Liver (tissue), 9 donors: ENCODE results near the gene ZNF768. TPM values are rescaled to one million over a fixed set of nuclear protein-coding genes. Genes with fewer than 3 reads are reported as not detected.

ENCODE experiments used
- DNase-seq: peaks from one replicate; pipeline ENCODE4 v3.0.0-alpha.2; 2017; ENCODE audit warnings: low spot score
- H3K27ac ChIP-seq, 2 donors: one replicate each; pipeline ENCODE4 v1.7.0; 2013; ENCODE audit warnings: inconsistent platforms in 2 of 2, low read length in 2 of 2, control low read depth in 1 of 2, low read depth in 1 of 2, mild to moderate bottlenecking in 1 of 2
- H3K27me3 ChIP-seq, 4 donors: one replicate each; pipeline versions ENCODE4 v1.6.1 to v1.7.0; 2013; ENCODE audit warnings: low read length in 3 of 4, inconsistent platforms in 1 of 4, mild to moderate bottlenecking in 1 of 4, moderate library complexity in 1 of 4; ENCODE audit not compliant: control insufficient read depth in 4 of 4, insufficient read depth in 4 of 4
- H3K36me3 ChIP-seq, 4 donors: one replicate each; pipeline versions ENCODE4 v1.6.1 to v1.7.0; 2013; ENCODE audit warnings: low read length in 3 of 4, mild to moderate bottlenecking in 3 of 4, low read depth in 1 of 4, moderate library complexity in 1 of 4; ENCODE audit not compliant: control insufficient read depth in 4 of 4, insufficient read depth in 3 of 4
- H3K4me1 ChIP-seq, 4 donors: one replicate each; pipeline versions ENCODE4 v1.6.1 to v1.7.0; 2013; ENCODE audit warnings: low read length in 3 of 4, mild to moderate bottlenecking in 3 of 4, moderate library complexity in 1 of 4; ENCODE audit not compliant: control insufficient read depth in 4 of 4, insufficient read depth in 4 of 4
- H3K4me3 ChIP-seq, 3 donors: one replicate each; pipeline versions ENCODE4 v1.6.1 to v1.7.0; 2013; ENCODE audit warnings: low read length in 3 of 3, control low read depth in 1 of 3, low read depth in 1 of 3, mild to moderate bottlenecking in 1 of 3
- H3K9ac ChIP-seq, 2 donors: one replicate each; pipeline ENCODE4 v1.7.0; 2013; ENCODE audit warnings: low read length in 2 of 2, mild to moderate bottlenecking in 2 of 2, moderate library complexity in 2 of 2, control low read depth in 1 of 2, low read depth in 1 of 2
- H3K9me3 ChIP-seq, 4 donors: one replicate each; pipeline versions ENCODE4 v1.6.1 to v1.7.0; 2013; ENCODE audit warnings: low read length in 3 of 4; ENCODE audit not compliant: control insufficient read depth in 4 of 4
- ATF3 ChIP-seq: IDR thresholded peaks from 2 replicates; pipeline ENCODE4 v1.6.1; 2016; ENCODE audit warnings: antibody characterized with exemption
- EGR1 ChIP-seq, 2 donors: IDR thresholded peaks; 2 replicates each; pipeline ENCODE4 v1.6.1; 2016 to 2018; ENCODE audit warnings: antibody characterized with exemption in 2 of 2, low read depth in 2 of 2
- FOXA1 ChIP-seq: IDR thresholded peaks from 2 replicates; pipeline ENCODE4 v1.6.1; 2016; ENCODE audit warnings: antibody characterized with exemption
- FOXA2 ChIP-seq: IDR thresholded peaks from 2 replicates; pipeline ENCODE4 v1.6.1; 2016; ENCODE audit warnings: antibody characterized with exemption
- GABPA ChIP-seq, 2 donors: IDR thresholded peaks in 1 of 2; conservative IDR thresholded peaks in 1 of 2; 2 replicates each; pipeline ENCODE4 v1.6.1; 2016; ENCODE audit warnings: antibody characterized with exemption in 2 of 2, mild to moderate bottlenecking in 1 of 2, moderate library complexity in 1 of 2
- HNF4A ChIP-seq, 2 donors: conservative IDR thresholded peaks; 2 replicates each; pipeline ENCODE4 v1.6.1; 2016; ENCODE audit warnings: antibody characterized with exemption in 2 of 2, mild to moderate bottlenecking in 2 of 2
- HNF4G ChIP-seq: IDR thresholded peaks from 2 replicates; pipeline ENCODE4 v1.6.1; 2016; ENCODE audit warnings: antibody characterized with exemption
- JUND ChIP-seq, 2 donors: IDR thresholded peaks; 2 replicates each; pipeline ENCODE4 v1.6.1; 2016; ENCODE audit warnings: antibody characterized with exemption in 2 of 2
- MAX ChIP-seq: IDR thresholded peaks from 2 replicates; pipeline ENCODE4 v1.6.1; 2016; ENCODE audit warnings: antibody characterized with exemption
- NR2F2 ChIP-seq: IDR thresholded peaks from 2 replicates; pipeline ENCODE4 v1.6.1; 2016; ENCODE audit warnings: antibody characterized with exemption
- RAD21 ChIP-seq, 2 donors: IDR thresholded peaks; 2 replicates each; pipeline ENCODE4 v1.6.1; 2016; ENCODE audit warnings: antibody characterized with exemption in 2 of 2, mild to moderate bottlenecking in 2 of 2
- RXRA ChIP-seq, 2 donors: IDR thresholded peaks; 2 replicates each; pipeline ENCODE4 v1.6.1; 2017 to 2018; ENCODE audit warnings: antibody characterized with exemption in 2 of 2, mild to moderate bottlenecking in 1 of 2
- SP1 ChIP-seq: IDR thresholded peaks from 2 replicates; pipeline ENCODE4 v1.6.1; 2018; ENCODE audit warnings: antibody characterized with exemption, mild to moderate bottlenecking
- TAF1 ChIP-seq: conservative IDR thresholded peaks from 2 replicates; pipeline ENCODE4 v1.6.1; 2016; ENCODE audit warnings: antibody characterized with exemption, mild to moderate bottlenecking
- YY1 ChIP-seq: IDR thresholded peaks from 2 replicates; pipeline ENCODE4 v1.6.1; 2016; ENCODE audit warnings: antibody characterized with exemption, mild to moderate bottlenecking
- WGBS: extraction: QIAGEN DNeasy Blood & Tissue Kit; methylation state at CpG from one replicate; pipeline ENCODE4 v1.1.7; 2013; 5-methylcytosine and 5-hydroxymethylcytosine counted together
- polyA plus RNA-seq, 2 donors: library from polyadenylated mRNA; stranded (reverse) in 1 of 2; unstranded in 1 of 2; fragments of 200-250 nt in 1 of 2; fragments of >200 nt in 1 of 2; fragmentation: Nextera tagmentation in 1 of 2; extraction: Ambion mirVana in 1 of 2; gene quantifications; one replicate each; pipeline versions ENCODE4 v1.2.1 to v1.2.3, GENCODE V29; 2013 to 2015
- total RNA-seq, 2 donors: library from RNA; depleted of rRNA; stranded (reverse); fragments of >200 nt; gene quantifications; one replicate each; pipeline ENCODE4 v1.2.3, GENCODE V29; 2014
- TF ChIP-seq, protein P1 (sequence below): IDR thresholded peaks from 2 replicates; pipeline ENCODE4 v1.6.1; 2016; ENCODE audit warnings: antibody characterized with exemption
- TF ChIP-seq, protein P2 (sequence below): IDR thresholded peaks from 2 replicates; pipeline ENCODE4 v1.6.1; 2016; ENCODE audit warnings: antibody characterized with exemption, mild to moderate bottlenecking
- TF ChIP-seq, protein P3 (sequence below): fragments of 150-350 bp; IDR thresholded peaks from 2 replicates; pipeline ENCODE4 v1.5.1; 2017; ENCODE audit warnings: improper control_type of control experiment, low read depth, low read length; ENCODE audit not compliant: missing input control
- donor health status: healthy.
- donor health status: healthy.
- donor health status: healthy.
- donor health status: healthy.
- donor health status: healthy.

The ZNF768 gene
- total and polyA plus RNA-seq, 4 donors: 2.2 to 16.9 (median 10.9) TPM

GRCh38 chr16:30509081-30509765, 17.1 kb downstream of the ZNF768 start:
- no peaks in the 10 kb centered on the region for H3K9me3 ChIP-seq
- no peak overlapping the region for H3K9ac ChIP-seq
- H3K27me3 ChIP-seq: no peaks in the 10 kb centered on the region
- no peaks in the 10 kb centered on the region for H3K4me1 ChIP-seq
- no peak overlapping the region for H3K4me3 ChIP-seq
- TF ChIP-seq, protein P1, sequence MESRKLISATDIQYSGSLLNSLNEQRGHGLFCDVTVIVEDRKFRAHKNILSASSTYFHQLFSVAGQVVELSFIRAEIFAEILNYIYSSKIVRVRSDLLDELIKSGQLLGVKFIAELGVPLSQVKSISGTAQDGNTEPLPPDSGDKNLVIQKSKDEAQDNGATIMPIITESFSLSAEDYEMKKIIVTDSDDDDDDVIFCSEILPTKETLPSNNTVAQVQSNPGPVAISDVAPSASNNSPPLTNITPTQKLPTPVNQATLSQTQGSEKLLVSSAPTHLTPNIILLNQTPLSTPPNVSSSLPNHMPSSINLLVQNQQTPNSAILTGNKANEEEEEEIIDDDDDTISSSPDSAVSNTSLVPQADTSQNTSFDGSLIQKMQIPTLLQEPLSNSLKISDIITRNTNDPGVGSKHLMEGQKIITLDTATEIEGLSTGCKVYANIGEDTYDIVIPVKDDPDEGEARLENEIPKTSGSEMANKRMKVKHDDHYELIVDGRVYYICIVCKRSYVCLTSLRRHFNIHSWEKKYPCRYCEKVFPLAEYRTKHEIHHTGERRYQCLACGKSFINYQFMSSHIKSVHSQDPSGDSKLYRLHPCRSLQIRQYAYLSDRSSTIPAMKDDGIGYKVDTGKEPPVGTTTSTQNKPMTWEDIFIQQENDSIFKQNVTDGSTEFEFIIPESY: no peak
- no peak for TF ChIP-seq RAD21 (IDR thresholded peaks at IDR 0.05)
- no peak for TF ChIP-seq HNF4A (conservative IDR thresholded peaks at IDR 0.05)
- TF ChIP-seq NR2F2: no peak
- no peak for TF ChIP-seq SP1
- TF ChIP-seq FOXA2: no peak
- no peak for TF ChIP-seq EGR1 (IDR thresholded peaks at IDR 0.05; ENCODE audit: low read depth in 2 of 2)
- no peak for TF ChIP-seq MAX
- no peak for TF ChIP-seq RXRA (IDR thresholded peaks at IDR 0.05)
- TF ChIP-seq ATF3: no peak
- no peak for TF ChIP-seq GABPA (IDR thresholded peaks at IDR 0.05 in 1 of 2, conservative IDR thresholded peaks at IDR 0.05 in 1 of 2)
- no peak for TF ChIP-seq JUND (IDR thresholded peaks at IDR 0.05)
- TF ChIP-seq, protein P2, sequence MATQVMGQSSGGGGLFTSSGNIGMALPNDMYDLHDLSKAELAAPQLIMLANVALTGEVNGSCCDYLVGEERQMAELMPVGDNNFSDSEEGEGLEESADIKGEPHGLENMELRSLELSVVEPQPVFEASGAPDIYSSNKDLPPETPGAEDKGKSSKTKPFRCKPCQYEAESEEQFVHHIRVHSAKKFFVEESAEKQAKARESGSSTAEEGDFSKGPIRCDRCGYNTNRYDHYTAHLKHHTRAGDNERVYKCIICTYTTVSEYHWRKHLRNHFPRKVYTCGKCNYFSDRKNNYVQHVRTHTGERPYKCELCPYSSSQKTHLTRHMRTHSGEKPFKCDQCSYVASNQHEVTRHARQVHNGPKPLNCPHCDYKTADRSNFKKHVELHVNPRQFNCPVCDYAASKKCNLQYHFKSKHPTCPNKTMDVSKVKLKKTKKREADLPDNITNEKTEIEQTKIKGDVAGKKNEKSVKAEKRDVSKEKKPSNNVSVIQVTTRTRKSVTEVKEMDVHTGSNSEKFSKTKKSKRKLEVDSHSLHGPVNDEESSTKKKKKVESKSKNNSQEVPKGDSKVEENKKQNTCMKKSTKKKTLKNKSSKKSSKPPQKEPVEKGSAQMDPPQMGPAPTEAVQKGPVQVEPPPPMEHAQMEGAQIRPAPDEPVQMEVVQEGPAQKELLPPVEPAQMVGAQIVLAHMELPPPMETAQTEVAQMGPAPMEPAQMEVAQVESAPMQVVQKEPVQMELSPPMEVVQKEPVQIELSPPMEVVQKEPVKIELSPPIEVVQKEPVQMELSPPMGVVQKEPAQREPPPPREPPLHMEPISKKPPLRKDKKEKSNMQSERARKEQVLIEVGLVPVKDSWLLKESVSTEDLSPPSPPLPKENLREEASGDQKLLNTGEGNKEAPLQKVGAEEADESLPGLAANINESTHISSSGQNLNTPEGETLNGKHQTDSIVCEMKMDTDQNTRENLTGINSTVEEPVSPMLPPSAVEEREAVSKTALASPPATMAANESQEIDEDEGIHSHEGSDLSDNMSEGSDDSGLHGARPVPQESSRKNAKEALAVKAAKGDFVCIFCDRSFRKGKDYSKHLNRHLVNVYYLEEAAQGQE: no peak
- TF ChIP-seq, protein P3, sequence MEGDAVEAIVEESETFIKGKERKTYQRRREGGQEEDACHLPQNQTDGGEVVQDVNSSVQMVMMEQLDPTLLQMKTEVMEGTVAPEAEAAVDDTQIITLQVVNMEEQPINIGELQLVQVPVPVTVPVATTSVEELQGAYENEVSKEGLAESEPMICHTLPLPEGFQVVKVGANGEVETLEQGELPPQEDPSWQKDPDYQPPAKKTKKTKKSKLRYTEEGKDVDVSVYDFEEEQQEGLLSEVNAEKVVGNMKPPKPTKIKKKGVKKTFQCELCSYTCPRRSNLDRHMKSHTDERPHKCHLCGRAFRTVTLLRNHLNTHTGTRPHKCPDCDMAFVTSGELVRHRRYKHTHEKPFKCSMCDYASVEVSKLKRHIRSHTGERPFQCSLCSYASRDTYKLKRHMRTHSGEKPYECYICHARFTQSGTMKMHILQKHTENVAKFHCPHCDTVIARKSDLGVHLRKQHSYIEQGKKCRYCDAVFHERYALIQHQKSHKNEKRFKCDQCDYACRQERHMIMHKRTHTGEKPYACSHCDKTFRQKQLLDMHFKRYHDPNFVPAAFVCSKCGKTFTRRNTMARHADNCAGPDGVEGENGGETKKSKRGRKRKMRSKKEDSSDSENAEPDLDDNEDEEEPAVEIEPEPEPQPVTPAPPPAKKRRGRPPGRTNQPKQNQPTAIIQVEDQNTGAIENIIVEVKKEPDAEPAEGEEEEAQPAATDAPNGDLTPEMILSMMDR: no peak
- no peak for TF ChIP-seq HNF4G
- no peak for TF ChIP-seq FOXA1
- TF ChIP-seq TAF1: no peak
- no peak for TF ChIP-seq YY1
- 66% methylated on average over 4 of the region's 4 CpGs for WGBS
- peaks cover 0 to 32% (median 27%) of the 10 kb centered on the region in 4 donors for H3K36me3 ChIP-seq
- H3K27ac ChIP-seq: no peak overlapping the region
- DNase-seq: no peak
